Transverse colon (tissue), 4 donors: Measurements from ENCODE around the gene WDR48. TPM values are rescaled to one million over a fixed set of nuclear protein-coding genes. Genes with fewer than 3 reads are reported as not detected.

ENCODE experiments used
- DNase-seq: peaks from one replicate; pipeline ENCODE4 v3.0.0-alpha.2; 2019
- H3K27ac ChIP-seq, 4 donors: fragments of 200-600 bp; sonication (generic); 2 replicates each; pipeline ENCODE4 v1.5.1; 2016 to 2018; ENCODE audit warnings: inconsistent platforms in 4 of 4
- H3K27me3 ChIP-seq: fragments of 200-600 bp; sonication (generic); 2 replicates; pipeline ENCODE4 v1.5.1; 2017; ENCODE audit warnings: inconsistent platforms
- H3K36me3 ChIP-seq, 4 donors: fragments of 200-600 bp; sonication (generic); 2 replicates each; pipeline ENCODE4 v1.5.1; 2017 to 2019; ENCODE audit warnings: inconsistent platforms in 4 of 4
- H3K4me1 ChIP-seq, 4 donors: fragments of 200-600 bp; sonication (generic); 2 replicates each; pipeline ENCODE4 v1.5.1; 2017 to 2020; ENCODE audit warnings: inconsistent platforms in 4 of 4
- H3K4me3 ChIP-seq, 4 donors: fragments of 200-600 bp; sonication (generic); 1 replicate in 1 of 4; 2 replicates in 3 of 4; pipeline versions ENCODE4 v1.5.1 to v1.6.1; 2017 to 2019; ENCODE audit warnings: inconsistent platforms in 4 of 4
- H3K9me3 ChIP-seq, 2 donors: fragments of 200-600 bp; sonication (generic); 2 replicates each; pipeline ENCODE4 v1.5.1; 2017 to 2019; ENCODE audit warnings: inconsistent platforms in 2 of 2
- EP300 ChIP-seq: sonication (generic); formaldehyde crosslinking; IDR thresholded peaks from one replicate; pipeline ENCODE4 v1.6.1; 2017; ENCODE audit warnings: antibody characterized with exemption, low read depth
- POLR2A ChIP-seq: fragments of 450-650 bp; IDR thresholded peaks from one replicate; pipeline ENCODE4 v1.6.1; 2016; ENCODE audit warnings: antibody characterized with exemption, mild to moderate bottlenecking, moderate library complexity
- POLR2AphosphoS5 ChIP-seq, 3 donors: sonication (generic); formaldehyde crosslinking; IDR thresholded peaks; one replicate each; pipeline ENCODE4 v1.6.1; 2016; ENCODE audit warnings: antibody characterized with exemption in 3 of 3
- WGBS, 2 donors: methylation state at CpG; one replicate each; pipeline ENCODE4 v1.1.5; 2018; ENCODE audit warnings: low coverage in 1 of 2; 5-methylcytosine and 5-hydroxymethylcytosine counted together
- in situ Hi-C, 4 donors: fragments of 200-750 bp; cut with MboI; loops; one replicate each; pipeline versions ENCODE4 v1.15.0 to v1.15.1; 2017; ENCODE audit warnings: low sequenced_read_pairs in 3 of 4, low pct_ligation_motif_present in 1 of 4, low pct_unique_long_range_greater_than_20kb in 1 of 4
- intact Hi-C: fragments of 100-400 bp; cut with DNase I; formaldehyde crosslinking; loops from one replicate; pipeline ENCODE4 v1.15.1; 2023; ENCODE audit warnings: low total_unique reads
- total RNA-seq, 4 donors: library from RNA; depleted of rRNA; stranded (reverse); fragments of >200 nt; gene quantifications; one replicate each; pipeline ENCODE4 v1.1.0, GENCODE V29; 2016
- TF ChIP-seq, protein P1 (sequence below), 5 experiments: fragments of 200-600 bp in 3 of 5; fragments of 450-650 bp in 2 of 5; sonication (generic) in 3 of 5; IDR thresholded peaks; 1 replicate in 2 of 5; 2 replicates in 3 of 5; pipeline ENCODE4 v1.5.1; 2016 to 2017; ENCODE audit warnings: antibody characterized with exemption in 5 of 5, inconsistent platforms in 3 of 5, mild to moderate bottlenecking in 2 of 5, moderate library complexity in 1 of 5

WDR48 gene
- total RNA-seq, 4 donors from 2014 or later, result 31.0 to 47.6 (median 36.2) TPM

DNA sequence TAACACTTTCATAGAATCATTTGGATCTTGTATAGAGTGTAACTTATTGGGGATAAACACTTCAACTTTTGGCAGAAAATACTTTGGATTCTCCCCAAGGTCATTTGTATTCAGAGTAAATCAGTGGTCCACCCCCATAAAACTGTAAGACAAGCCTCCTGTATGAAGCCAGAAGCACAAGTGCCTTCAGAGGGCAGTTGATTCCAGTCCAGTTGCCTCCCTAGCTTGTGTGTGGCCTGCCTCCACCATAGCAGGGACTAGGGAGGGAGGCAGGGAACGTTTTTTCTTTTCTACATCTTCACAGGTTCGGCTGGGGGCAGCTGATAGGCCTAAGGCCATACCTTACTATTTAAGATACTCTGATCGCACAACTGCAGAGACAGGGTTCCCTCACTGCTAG is 44.0 kb downstream of the WDR48 start:
- TF ChIP-seq, protein P1, sequence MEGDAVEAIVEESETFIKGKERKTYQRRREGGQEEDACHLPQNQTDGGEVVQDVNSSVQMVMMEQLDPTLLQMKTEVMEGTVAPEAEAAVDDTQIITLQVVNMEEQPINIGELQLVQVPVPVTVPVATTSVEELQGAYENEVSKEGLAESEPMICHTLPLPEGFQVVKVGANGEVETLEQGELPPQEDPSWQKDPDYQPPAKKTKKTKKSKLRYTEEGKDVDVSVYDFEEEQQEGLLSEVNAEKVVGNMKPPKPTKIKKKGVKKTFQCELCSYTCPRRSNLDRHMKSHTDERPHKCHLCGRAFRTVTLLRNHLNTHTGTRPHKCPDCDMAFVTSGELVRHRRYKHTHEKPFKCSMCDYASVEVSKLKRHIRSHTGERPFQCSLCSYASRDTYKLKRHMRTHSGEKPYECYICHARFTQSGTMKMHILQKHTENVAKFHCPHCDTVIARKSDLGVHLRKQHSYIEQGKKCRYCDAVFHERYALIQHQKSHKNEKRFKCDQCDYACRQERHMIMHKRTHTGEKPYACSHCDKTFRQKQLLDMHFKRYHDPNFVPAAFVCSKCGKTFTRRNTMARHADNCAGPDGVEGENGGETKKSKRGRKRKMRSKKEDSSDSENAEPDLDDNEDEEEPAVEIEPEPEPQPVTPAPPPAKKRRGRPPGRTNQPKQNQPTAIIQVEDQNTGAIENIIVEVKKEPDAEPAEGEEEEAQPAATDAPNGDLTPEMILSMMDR (IDR thresholded peaks at IDR 0.05), result no peak
- TF ChIP-seq EP300 (no peak), POLR2A (no peak), POLR2AphosphoS5 (IDR thresholded peaks at IDR 0.05) (no peak)
- intact Hi-C loops (no loop called here), in situ Hi-C loops (no loop called here)
- H3K4me1 ChIP-seq, result no peaks in the 10 kb centered on the region
- no peaks in the 10 kb centered on the region for H3K27me3 ChIP-seq
- WGBS, 2 donors, result 83% methylated on average over 3 of the region's 3 CpGs; no CpG with 5 or more reads in 1 of the 2 donors
- no peaks in the 10 kb centered on the region for H3K9me3 ChIP-seq
- H3K36me3 ChIP-seq, result peaks cover 0 to 45% (median 14%) of the 10 kb centered on the region in 4 donors
- no peak overlapping the region for H3K27ac ChIP-seq
- H3K4me3 ChIP-seq, result no peak overlapping the region
- DNase-seq, result no peak

DNA sequence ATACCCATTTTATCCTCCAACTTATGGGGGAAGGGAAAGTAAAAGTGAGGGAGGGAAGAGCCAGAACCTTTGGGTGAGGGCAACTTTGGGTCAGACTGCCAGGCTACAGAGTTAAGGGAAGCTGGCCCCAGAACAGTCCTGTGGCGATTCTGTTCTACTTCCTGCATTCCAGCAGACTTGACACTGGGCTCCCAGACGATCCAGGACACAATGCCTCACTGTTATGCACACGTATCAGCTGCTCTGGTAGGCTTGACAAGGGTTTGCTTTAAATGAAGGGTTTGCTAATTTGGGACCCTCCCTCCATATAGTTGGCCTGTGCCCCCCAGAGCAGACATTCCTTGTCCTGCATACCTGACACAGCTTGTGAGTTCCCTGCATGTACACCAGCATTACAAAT is 45.0 kb downstream of the WDR48 start:
- Histone ChIP-seq H3K4me1 (peaks cover 0 to 4% (median 0%) of the 10 kb centered on the region in 4 donors), H3K9me3 (no peaks in the 10 kb centered on the region), H3K27me3 (no peaks in the 10 kb centered on the region), H3K27ac (no peak overlapping the region), H3K4me3 (no peak overlapping the region), H3K36me3 (peaks cover 0 to 44% (median 10%) of the 10 kb centered on the region in 4 donors)
- in situ Hi-C loops, result no loop called here
- no peak for DNase-seq
- no peak for TF ChIP-seq POLR2AphosphoS5 (IDR thresholded peaks at IDR 0.05)
- intact Hi-C loops, result no loop called here
- WGBS, 2 donors, result 47% methylated on average over 3 of the region's 3 CpGs; no CpG with 5 or more reads in 1 of the 2 donors

DNA sequence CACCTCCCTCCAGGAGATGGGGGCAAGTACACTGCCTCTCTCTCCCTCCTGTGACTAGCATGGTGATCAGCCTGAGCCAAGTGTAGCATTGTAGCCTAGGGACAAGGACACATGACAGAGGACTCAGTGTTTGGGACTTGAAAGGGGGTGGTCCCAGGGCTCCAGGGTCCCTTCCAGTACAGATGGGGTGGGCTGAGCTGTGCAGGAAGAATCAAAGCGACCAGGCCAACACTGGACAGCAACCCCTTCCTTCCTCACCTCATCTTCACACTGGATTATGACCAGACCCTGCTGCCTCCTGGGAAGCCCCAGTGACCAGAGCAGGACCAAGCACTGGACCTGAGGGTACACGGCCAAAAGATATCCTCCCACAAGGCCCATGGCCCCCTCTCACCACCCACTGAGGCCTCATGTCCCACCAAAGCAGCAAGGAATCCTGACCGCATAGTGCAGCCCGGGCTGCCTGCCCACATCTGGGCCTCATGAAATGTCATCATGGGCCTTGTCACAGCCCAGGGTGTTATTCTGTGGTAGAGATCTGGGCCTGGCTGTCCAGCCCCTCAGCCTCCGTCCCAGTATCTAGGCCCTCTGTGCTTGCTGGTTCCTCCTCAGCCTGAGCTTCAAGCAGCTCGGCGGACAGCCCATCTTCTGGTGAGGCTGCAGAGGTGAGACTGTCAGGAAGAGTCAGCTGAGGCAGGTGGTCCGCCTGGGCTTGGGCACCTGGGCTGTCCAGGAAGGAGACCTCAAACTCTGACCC is 46.1 kb downstream of the WDR48 start:
- DNase-seq, result no peak
- H3K4me3 ChIP-seq, result no peak overlapping the region
- in situ Hi-C loops, result no loop called here
- no peak overlapping the region for H3K27ac ChIP-seq
- 98% methylated on average over 5 of the region's 8 CpGs; no CpG with 5 or more reads in 1 of the 2 donors for WGBS, 2 donors
- peaks cover 0 to 4% (median 0%) of the 10 kb centered on the region in 4 donors for H3K4me1 ChIP-seq
- peaks cover 0 to 38% (median 9%) of the 10 kb centered on the region in 4 donors for H3K36me3 ChIP-seq
- intact Hi-C loops, result no loop called here
- TF ChIP-seq, protein P1 (IDR thresholded peaks at IDR 0.05), result no peak
- TF ChIP-seq POLR2A (no peak), POLR2AphosphoS5 (IDR thresholded peaks at IDR 0.05) (no peak)
- no peaks in the 10 kb centered on the region for H3K9me3 ChIP-seq
- no peaks in the 10 kb centered on the region for H3K27me3 ChIP-seq

DNA sequence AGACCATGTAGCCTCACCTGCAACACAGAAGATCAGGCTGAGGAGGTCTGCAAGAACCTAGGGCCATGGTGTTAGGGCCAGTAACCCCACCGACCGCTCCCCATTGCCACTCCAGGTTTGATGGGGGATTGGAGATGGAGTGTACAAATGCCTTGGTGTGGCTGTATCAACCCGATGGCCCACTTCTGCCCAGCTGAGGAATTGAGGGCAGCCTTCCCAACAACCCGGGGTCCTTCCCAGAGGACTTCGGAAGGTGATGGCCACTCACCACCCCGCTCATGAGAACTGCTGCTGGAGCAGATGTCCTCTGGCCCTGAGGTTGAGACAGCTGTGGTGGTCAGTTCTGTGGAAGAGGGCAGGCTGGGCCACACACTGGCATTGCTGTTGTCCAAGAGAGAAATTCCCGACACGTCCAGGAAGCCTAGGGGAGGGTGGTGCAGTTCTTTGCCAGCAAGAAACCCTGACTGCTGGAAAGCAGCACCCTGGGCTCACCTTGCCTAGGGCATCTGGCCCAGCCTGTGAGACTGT is 46.7 kb downstream of the WDR48 start:
- intact Hi-C loops, result no loop called here
- no peak for TF ChIP-seq POLR2A
- TF ChIP-seq, protein P1 (IDR thresholded peaks at IDR 0.05), result no peak
- no peak for TF ChIP-seq EP300
- no peak for TF ChIP-seq POLR2AphosphoS5 (IDR thresholded peaks at IDR 0.05)
- in situ Hi-C loops, result no loop called here
- Histone ChIP-seq H3K27me3 (no peaks in the 10 kb centered on the region), H3K9me3 (no peaks in the 10 kb centered on the region), H3K4me1 (peaks cover 0 to 7% (median 3%) of the 10 kb centered on the region in 4 donors), H3K27ac (no peak overlapping the region), H3K36me3 (peaks cover 0 to 38% (median 9%) of the 10 kb centered on the region in 4 donors), H3K4me3 (no peak overlapping the region)
- 88% methylated on average over 8 of the region's 8 CpGs; no CpG with 5 or more reads in 1 of the 2 donors for WGBS, 2 donors
- no peak for DNase-seq
